SK-N-SH (cell line): ENCODE measurements around the gene GHR. TPM values are rescaled to one million over a fixed set of nuclear protein-coding genes. Genes with fewer than 3 reads are reported as not detected.

Experiments
- CTCF ChIA-PET: fragments of 300-600, 350-600 bp; formaldehyde crosslinking; extraction: SDS; loops from one replicate; lab custom pipeline; 2021; lab: Yijun Ruan, JAX
- POLR2A ChIA-PET: fragments of 350-600 bp; sonication (Branson Sonifier 250); formaldehyde crosslinking; extraction: SDS; loops from one replicate; lab custom pipeline; 2020; ENCODE audit warnings: antibody characterized with exemption, inconsistent platforms; lab: Yijun Ruan, JAX
- DNase-seq: peaks from one replicate; pipeline ENCODE4 v3.0.0; 2012
- H2AFZ ChIP-seq: fragments of 200-600 bp; sonication (generic); 2 replicates; pipeline ENCODE4 v1.8.1; 2016; ENCODE audit warnings: antibody characterized with exemption, mild to moderate bottlenecking, low read depth
- H3F3A ChIP-seq: fragments of 200-600 bp; sonication (generic); replicated peaks from 2 replicates; pipeline ENCODE3; 2016; ENCODE audit warnings: antibody characterized with exemption, mild to moderate bottlenecking; ENCODE audit not compliant: insufficient read depth
- H3K27ac ChIP-seq, 2 experiments: fragments of 200-500 bp in 1 of 2; fragments of 200-600 bp in 1 of 2; sonication (Bioruptor generic) in 1 of 2; sonication (generic), shearing (Covaris generic) in 1 of 2; 2 replicates each; pipeline versions ENCODE4 v1.5.1 to v1.6.1; 2014 to 2016; ENCODE audit warnings: low read depth in 2 of 2, inconsistent platforms in 1 of 2, low read length in 1 of 2, mild to moderate bottlenecking in 1 of 2, mixed read lengths in 1 of 2
- H3K27me3 ChIP-seq: fragments of 200-600 bp; sonication (generic), shearing (Covaris generic); 2 replicates; pipeline ENCODE4 v1.6.1; 2016; ENCODE audit warnings: mixed run types; ENCODE audit not compliant: insufficient read depth
- H3K36me3 ChIP-seq, 2 experiments: fragments of 200-500 bp in 1 of 2; fragments of 200-600 bp in 1 of 2; sonication (Bioruptor generic) in 1 of 2; sonication (generic) in 1 of 2; replicated peaks in 1 of 2; 2 replicates each; pipeline versions ENCODE3 to v1.5.1; 2014 to 2016; ENCODE audit warnings: low read length in 1 of 2, mild to moderate bottlenecking in 1 of 2; ENCODE audit not compliant: insufficient read depth in 2 of 2, control insufficient read depth in 1 of 2
- H3K4me1 ChIP-seq, 2 experiments: fragments of 200-500 bp in 1 of 2; fragments of 200-600 bp in 1 of 2; sonication (Bioruptor generic) in 1 of 2; sonication (generic), shearing (Covaris generic) in 1 of 2; 2 replicates each; pipeline versions ENCODE4 v1.5.1 to v1.6.1; 2014 to 2016; ENCODE audit warnings: low read depth in 1 of 2, low read length in 1 of 2, mixed run types in 1 of 2; ENCODE audit not compliant: insufficient read depth in 2 of 2, control insufficient read depth in 1 of 2
- H3K4me2 ChIP-seq: fragments of 200-600 bp; sonication (generic), shearing (Covaris generic); 2 replicates; pipeline ENCODE4 v1.6.1; 2017; ENCODE audit warnings: mixed run types
- H3K4me3 ChIP-seq, 2 experiments: fragments of 200-500 bp in 1 of 2; fragments of 200-600 bp in 1 of 2; sonication (Bioruptor generic) in 1 of 2; sonication (generic), shearing (Covaris generic) in 1 of 2; 2 replicates each; pipeline versions ENCODE4 v1.5.1 to v1.8.1; 2014 to 2016; ENCODE audit warnings: low read depth in 2 of 2, inconsistent platforms in 1 of 2, low read length in 1 of 2, mild to moderate bottlenecking in 1 of 2, mixed read lengths in 1 of 2, moderate library complexity in 1 of 2
- H3K79me2 ChIP-seq: fragments of 200-600 bp; sonication (generic); 2 replicates; pipeline ENCODE4 v1.8.1; 2017; ENCODE audit warnings: mild to moderate bottlenecking; ENCODE audit not compliant: insufficient read depth
- H3K9ac ChIP-seq: fragments of 200-600 bp; sonication (generic); 2 replicates; pipeline ENCODE4 v1.6.1; 2017; ENCODE audit warnings: mixed run types
- H3K9me2 ChIP-seq: fragments of 200-600 bp; sonication (generic); 2 replicates; pipeline ENCODE4 v1.6.1; 2017; ENCODE audit warnings: mixed run types
- H3K9me3 ChIP-seq: fragments of 200-600 bp; sonication (generic); 2 replicates; pipeline ENCODE4 v1.6.1; 2017; ENCODE audit warnings: mixed run types, mild to moderate bottlenecking, moderate library complexity
- H4K20me1 ChIP-seq: fragments of 200-600 bp; sonication (generic); 2 replicates; pipeline ENCODE4 v1.6.1; 2017; ENCODE audit warnings: mild to moderate bottlenecking, mixed run types; ENCODE audit not compliant: insufficient read depth
- CTCF ChIP-seq: fragments of 200-600 bp; sonication (generic); IDR thresholded peaks from 2 replicates; pipeline ENCODE4 v1.6.1; 2017; ENCODE audit warnings: antibody characterized with exemption, mild to moderate bottlenecking, moderate library complexity
- ELF1 ChIP-seq: IDR thresholded peaks from 2 replicates; pipeline ENCODE4 v1.4.0; 2012
- EZH2phosphoT487 ChIP-seq: fragments of 200-600 bp; sonication (generic); IDR thresholded peaks from 2 replicates; pipeline ENCODE4 v1.6.1; 2017; ENCODE audit warnings: low read depth, mixed run types, mild to moderate bottlenecking, antibody characterized with exemption, moderate library complexity, borderline replicate concordance
- FOSL2 ChIP-seq: IDR thresholded peaks from 2 replicates; pipeline ENCODE4 v1.4.0; 2012; ENCODE audit warnings: low read depth, mild to moderate bottlenecking, moderate library complexity, borderline replicate concordance
- FOXJ3 ChIP-seq: sonication (generic); formaldehyde crosslinking; IDR thresholded peaks from 2 replicates; pipeline ENCODE4 v1.5.1; 2020; ENCODE audit warnings: mild to moderate bottlenecking, missing genetic modification reagents
- FOXM1 ChIP-seq: IDR thresholded peaks from 2 replicates; pipeline ENCODE4 v1.4.0; 2012; ENCODE audit warnings: low read depth, mild to moderate bottlenecking
- IRF3 ChIP-seq: fragments of 150-350 bp; IDR thresholded peaks from 2 replicates; pipeline ENCODE4 v1.6.1; 2016; ENCODE audit warnings: mild to moderate bottlenecking, low read depth, low read length
- MAX ChIP-seq: IDR thresholded peaks from 2 replicates; pipeline ENCODE4 v1.4.0; 2012; ENCODE audit warnings: low read depth
- MEF2A ChIP-seq: IDR thresholded peaks from 2 replicates; pipeline ENCODE4 v1.4.0; 2012; ENCODE audit warnings: low read depth, borderline replicate concordance
- PBX3 ChIP-seq: IDR thresholded peaks from 2 replicates; pipeline ENCODE4; 2012
- POLR2AphosphoS5 ChIP-seq: IDR thresholded peaks from 2 replicates; pipeline ENCODE4 v1.6.1; 2012; ENCODE audit warnings: low read depth, low read length
- RAD21 ChIP-seq: IDR thresholded peaks from 2 replicates; pipeline ENCODE4 v1.6.1; 2012; ENCODE audit warnings: mild to moderate bottlenecking, low read length
- REST ChIP-seq: IDR thresholded peaks from 2 replicates; pipeline ENCODE4 v1.6.1; 2012; ENCODE audit warnings: mild to moderate bottlenecking, low read depth, low read length, moderate library complexity
- SMC3 ChIP-seq: IDR thresholded peaks from 2 replicates; pipeline ENCODE4 v1.6.1; 2012; ENCODE audit warnings: low read depth, low read length, improper control_type of control experiment
- TEAD4 ChIP-seq: IDR thresholded peaks from 2 replicates; pipeline ENCODE4 v1.4.0; 2012; ENCODE audit warnings: mild to moderate bottlenecking, borderline replicate concordance; ENCODE audit not compliant: insufficient read depth
- YY1 ChIP-seq: IDR thresholded peaks from 2 replicates; pipeline ENCODE4 v1.4.0; 2012; ENCODE audit warnings: low read depth, mild to moderate bottlenecking
- ZBTB33 ChIP-seq: IDR thresholded peaks from 2 replicates; pipeline ENCODE4 v1.4.0; 2012; ENCODE audit warnings: low read depth, borderline replicate concordance
- WGBS: methylation state at CpG from one replicate; pipeline ENCODE4 v1.1.6; 2017; ENCODE audit warnings: low lambda C conversion rate; 5-methylcytosine and 5-hydroxymethylcytosine counted together
- polyA plus RNA-seq, 3 experiments: library from polyadenylated mRNA; depleted of rRNA; stranded (reverse); fragments of >200 nt; gene quantifications; 2 replicates each; pipeline ENCODE4 v1.2.3, GENCODE V29; 2012

GHR gene
- polyA plus RNA-seq, 1 of the 3 experiments (the other 2 are of a cell fraction), result 0.03 TPM

- 0% methylated on average over 2 of the region's 2 CpGs for WGBS
- Histone ChIP-seq H3K9me3 (no peaks in the 10 kb centered on the region), H4K20me1 (no peaks in the 10 kb centered on the region), H3K27me3 (no peaks in the 10 kb centered on the region), H3K4me1 (no peaks in the 10 kb centered on the region), H3K9ac (no peak overlapping the region), H3K27ac (no peak overlapping the region), H3K4me2 (no peak overlapping the region), H3K4me3 (no peak overlapping the region), H3K9me2 (no peaks in the 10 kb centered on the region), H3K79me2 (no peaks in the 10 kb centered on the region), H2AFZ (no peak overlapping the region), H3K36me3 (no peaks in the 10 kb centered on the region), H3F3A (no peaks in the 10 kb centered on the region)
- no peak for DNase-seq
- CTCF ChIA-PET, result no interaction called here
- POLR2A ChIA-PET, result no interaction called here
- no peak for TF ChIP-seq EZH2phosphoT487
- TF ChIP-seq MEF2A, result no peak
- TF ChIP-seq REST, result no peak
- no peak for TF ChIP-seq ZBTB33
- no peak for TF ChIP-seq MAX
- TF ChIP-seq FOXJ3, result no peak
- TF ChIP-seq TEAD4, result no peak
- TF ChIP-seq ELF1, result no peak
- no peak for TF ChIP-seq IRF3
- no peak for TF ChIP-seq CTCF
- TF ChIP-seq PBX3, result no peak
- no peak for TF ChIP-seq POLR2AphosphoS5
- TF ChIP-seq RAD21, result no peak
- no peak for TF ChIP-seq FOXM1
- no peak for TF ChIP-seq SMC3
- TF ChIP-seq FOSL2, result no peak
- no peak for TF ChIP-seq YY1
These were observed 93.9 kb downstream of the GHR start for GRCh38 chr5:42517164-42517563.
